Measurements from ENCODE around the gene UGT1A4.

GRCh38 chr2:233778030-233778429 lies 59.5 kb downstream of the UGT1A4 start, which contains the start of gene MROH2A:
- TF ChIP-seq POLR2A (IDR thresholded peaks at IDR 0.05): no peak
- no peak for TF ChIP-seq CTCF (IDR thresholded peaks at IDR 0.05)
- TF ChIP-seq EP300 (IDR thresholded peaks at IDR 0.05; ENCODE audit: low read depth): no peak
- no peak for TF ChIP-seq POLR2AphosphoS5 (IDR thresholded peaks at IDR 0.05)
